ENCODE data around the gene STX16.

The STX16 gene

DNA sequence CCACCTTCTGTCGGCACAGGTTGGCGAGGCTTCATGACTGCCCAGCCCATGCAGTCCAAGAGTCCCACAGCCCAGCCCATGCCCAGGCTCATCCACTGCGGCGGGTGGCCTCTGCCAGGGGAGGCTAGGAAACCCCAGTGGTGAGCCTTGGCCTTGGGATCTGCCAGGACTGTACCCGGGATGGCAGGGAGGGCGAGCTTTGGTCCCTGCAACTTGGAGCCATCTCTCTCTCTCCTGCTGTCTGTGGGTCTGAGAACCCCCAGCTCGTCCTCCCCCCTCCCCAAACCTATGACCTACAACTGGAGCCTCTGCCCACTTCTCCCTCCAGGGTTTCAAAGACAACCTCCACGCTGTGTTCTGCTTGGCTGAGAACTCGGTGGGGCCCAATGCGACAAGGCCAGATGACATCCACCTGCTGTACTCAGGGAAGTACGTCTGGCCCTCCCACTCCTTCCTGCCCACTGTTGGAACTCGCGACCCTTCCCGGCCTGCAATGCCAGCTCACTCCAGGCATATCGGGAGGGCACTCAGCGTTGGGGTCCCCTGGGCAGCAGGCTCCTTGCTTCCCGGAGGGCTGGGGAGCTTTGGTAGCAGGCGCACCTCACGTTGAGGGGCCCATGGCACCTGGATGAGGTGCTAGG, 61.2 kb downstream of the STX16 start:
- no peak for FAIRE-seq
- no peak for DNase-seq (ENCODE audit: insufficient read length)
- TF ChIP-seq POLR2A (IDR thresholded peaks at IDR 0.05; ENCODE audit: low read depth, low read length) = no peak
- no peak for TF ChIP-seq TAF1 (IDR thresholded peaks at IDR 0.05; ENCODE audit: borderline replicate concordance, low read depth, low read length)

DNA sequence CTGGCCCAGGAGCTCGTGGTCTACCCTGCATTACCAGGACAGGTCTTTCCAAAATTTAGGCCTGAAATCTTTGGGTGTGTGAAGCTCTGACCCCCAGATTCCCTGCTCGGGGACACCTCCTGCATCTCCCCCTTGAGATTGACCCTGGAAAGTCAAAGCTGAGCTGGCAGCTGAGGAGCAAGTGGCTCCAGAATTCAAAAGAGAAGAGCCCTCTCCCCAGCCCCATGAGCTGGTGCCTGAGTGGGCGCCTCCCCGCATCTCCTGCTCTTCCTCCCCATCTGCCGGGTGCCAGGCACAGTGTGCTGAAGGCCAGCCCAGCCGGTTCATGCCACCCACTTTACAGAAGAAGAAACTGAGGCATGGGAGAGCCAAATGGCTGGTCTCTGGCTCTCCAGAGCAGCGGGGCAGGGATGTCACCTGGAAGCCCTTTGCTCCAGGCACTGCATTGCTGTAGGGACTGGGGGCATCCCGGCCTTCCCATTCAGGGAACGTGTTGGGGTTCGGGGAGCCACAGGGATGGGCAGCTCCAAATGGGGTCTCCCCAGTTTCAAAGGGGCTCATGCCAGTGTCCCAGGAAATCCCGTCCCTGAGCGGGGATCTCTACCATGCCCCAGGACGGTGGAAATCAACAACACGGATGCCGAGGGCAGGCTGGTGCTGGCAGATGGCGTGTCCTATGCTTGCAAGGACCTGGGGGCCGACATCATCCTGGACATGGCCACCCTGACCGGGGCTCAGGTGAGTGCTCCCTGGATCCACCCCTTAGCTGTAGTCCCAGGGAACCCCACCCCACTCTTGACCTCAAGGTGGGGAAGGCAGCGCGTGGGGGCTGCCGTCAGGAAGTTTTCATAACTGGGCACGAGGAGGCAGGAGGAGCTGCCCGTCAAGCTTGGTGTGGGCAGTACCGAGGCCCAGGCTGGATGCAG, 62.0 kb downstream of the STX16 start:
- TF ChIP-seq POLR2A (IDR thresholded peaks at IDR 0.05; ENCODE audit: low read depth, low read length) (no peak), POLR2AphosphoS5 (IDR thresholded peaks at IDR 0.05; ENCODE audit: low read depth, low read length) (no peak), TAF1 (IDR thresholded peaks at IDR 0.05; ENCODE audit: borderline replicate concordance, low read depth, low read length) (no peak)
- peak; percentile 11 for DNase-seq (ENCODE audit: insufficient read length)
- no peak for FAIRE-seq

GRCh38 chr20:58713801-58714339, 62.8 kb downstream of the STX16 start:
- DNase-seq (ENCODE audit: insufficient read length) = peak; percentile 7
- FAIRE-seq = no peak
- no peak for TF ChIP-seq POLR2A (IDR thresholded peaks at IDR 0.05; ENCODE audit: low read depth, low read length)
- no peak for TF ChIP-seq TAF1 (IDR thresholded peaks at IDR 0.05; ENCODE audit: borderline replicate concordance, low read depth, low read length)
- no peak for TF ChIP-seq POLR2AphosphoS5 (IDR thresholded peaks at IDR 0.05; ENCODE audit: low read depth, low read length)

DNA sequence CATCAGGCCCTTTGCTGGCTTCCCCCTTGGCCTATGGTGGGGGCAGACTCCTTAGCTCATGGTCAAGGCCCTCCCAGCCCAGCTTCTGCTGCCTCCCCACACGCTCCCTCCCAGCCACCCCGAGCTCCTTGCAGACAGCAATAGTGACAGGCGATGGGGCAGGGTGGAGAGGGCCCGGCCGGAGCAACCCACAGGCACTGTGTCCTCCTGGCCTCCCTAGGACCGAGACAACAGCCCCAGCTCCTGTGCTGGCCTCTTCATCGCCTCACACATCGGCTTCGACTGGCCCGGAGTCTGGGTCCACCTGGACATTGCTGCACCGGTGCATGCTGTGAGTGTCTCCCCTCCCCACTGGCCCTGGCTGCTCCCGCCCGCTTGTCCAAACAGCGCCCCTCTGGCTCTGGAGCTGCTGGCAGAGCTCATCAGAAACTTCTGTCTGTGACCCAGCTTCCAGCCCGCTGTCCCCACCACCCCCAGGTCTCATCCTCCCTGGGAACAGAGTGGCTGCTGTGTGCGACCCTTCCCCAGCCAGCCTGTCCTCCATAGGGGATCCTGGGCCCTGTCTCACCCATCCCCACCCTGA, 63.3 kb downstream of the STX16 start:
- peak; percentile 13 for DNase-seq (ENCODE audit: insufficient read length)
- no peak for FAIRE-seq
- TF ChIP-seq TAF1 (IDR thresholded peaks at IDR 0.05; ENCODE audit: borderline replicate concordance, low read depth, low read length) = no peak
- no peak for TF ChIP-seq POLR2AphosphoS5 (IDR thresholded peaks at IDR 0.05; ENCODE audit: low read depth, low read length)
- no peak for TF ChIP-seq POLR2A (IDR thresholded peaks at IDR 0.05; ENCODE audit: low read depth, low read length)

DNA sequence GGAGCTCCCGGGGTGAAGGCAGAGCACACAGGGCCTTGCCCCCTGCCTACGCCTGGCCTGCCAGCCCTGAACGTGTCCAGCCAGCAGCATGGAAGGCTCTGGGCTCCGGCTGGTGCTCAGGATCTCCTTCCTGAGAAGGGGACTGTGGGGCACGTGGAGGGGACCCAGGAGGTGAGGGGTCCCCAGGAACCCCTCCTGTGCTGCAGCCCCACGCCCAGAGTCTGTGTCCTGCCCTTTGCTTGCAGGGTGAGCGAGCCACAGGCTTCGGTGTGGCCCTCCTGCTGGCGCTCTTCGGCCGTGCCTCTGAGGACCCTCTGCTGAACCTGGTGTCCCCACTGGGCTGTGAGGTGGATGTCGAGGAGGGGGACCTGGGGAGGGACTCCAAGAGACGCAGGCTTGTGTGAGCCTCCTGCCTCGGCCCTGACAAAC, 63.9 kb downstream of the STX16 start:
- FAIRE-seq = no peak
- TF ChIP-seq POLR2A (IDR thresholded peaks at IDR 0.05; ENCODE audit: low read depth, low read length) (no peak), POLR2AphosphoS5 (IDR thresholded peaks at IDR 0.05; ENCODE audit: low read depth, low read length) (no peak), TAF1 (IDR thresholded peaks at IDR 0.05; ENCODE audit: borderline replicate concordance, low read depth, low read length) (no peak)
- peak; percentile 10 for DNase-seq (ENCODE audit: insufficient read length)

DNA sequence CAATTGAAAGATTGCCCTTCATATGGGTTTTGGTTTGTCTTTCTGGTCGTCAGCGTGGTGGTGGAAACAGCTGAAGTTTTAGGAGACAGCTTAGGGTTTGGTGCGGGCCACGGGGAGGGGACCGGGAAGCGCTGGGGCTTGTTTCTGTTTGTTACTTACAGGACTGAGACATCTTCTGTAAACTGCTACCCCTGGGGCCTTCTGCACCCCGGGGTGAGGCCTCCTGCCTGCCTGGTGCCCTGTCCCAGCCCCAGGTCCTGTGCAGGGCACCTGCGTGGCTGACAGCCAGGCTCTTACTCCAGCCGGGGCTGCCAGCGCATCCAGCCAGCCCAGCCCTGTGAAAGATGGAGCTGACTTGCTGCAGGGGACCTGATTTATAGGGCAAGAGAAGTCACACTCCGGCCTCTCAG, 64.3 kb downstream of the STX16 start:
- FAIRE-seq = no peak
- no peak for DNase-seq (ENCODE audit: insufficient read length)
- TF ChIP-seq POLR2A (IDR thresholded peaks at IDR 0.05; ENCODE audit: low read depth, low read length) (no peak), POLR2AphosphoS5 (IDR thresholded peaks at IDR 0.05; ENCODE audit: low read depth, low read length) (no peak), TAF1 (IDR thresholded peaks at IDR 0.05; ENCODE audit: borderline replicate concordance, low read depth, low read length) (no peak)

DNA sequence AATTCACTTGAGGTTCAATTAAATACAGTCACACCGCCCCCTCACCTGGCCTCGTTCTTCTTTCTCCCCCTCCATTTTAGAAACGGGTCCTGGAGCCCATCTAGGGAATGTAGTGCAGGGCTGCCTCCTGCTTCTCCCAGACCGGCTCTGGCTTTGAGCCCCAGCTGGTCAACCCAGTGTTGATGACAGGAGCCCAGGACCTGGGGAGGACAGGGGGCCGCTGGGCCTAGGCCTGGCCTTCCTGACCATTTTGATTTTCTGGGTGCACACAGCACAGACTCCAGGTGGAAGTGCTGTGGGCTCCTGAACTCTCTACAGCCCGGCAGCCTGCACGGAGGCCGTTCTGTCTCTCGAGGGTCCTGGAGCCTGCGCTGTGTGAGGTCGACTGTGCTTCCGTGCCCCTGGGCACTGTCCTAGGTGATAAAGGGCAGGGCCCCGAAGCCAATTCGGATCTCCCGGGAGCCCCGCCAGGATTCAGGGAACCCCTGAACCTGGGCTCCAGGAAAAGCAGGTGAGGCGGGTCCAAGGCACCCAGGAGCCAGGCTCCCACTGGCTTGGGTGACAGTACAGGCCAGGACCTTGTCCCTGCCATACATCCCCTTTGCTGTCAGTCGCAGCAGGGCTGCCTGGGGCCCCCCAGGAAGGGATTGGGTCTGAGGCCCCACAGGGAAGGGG, 64.9 kb downstream of the STX16 start:
- DNase-seq (ENCODE audit: insufficient read length) = no peak
- no peak for FAIRE-seq
- TF ChIP-seq TAF1 (IDR thresholded peaks at IDR 0.05; ENCODE audit: borderline replicate concordance, low read depth, low read length) = no peak
- TF ChIP-seq POLR2AphosphoS5 (IDR thresholded peaks at IDR 0.05; ENCODE audit: low read depth, low read length) = no peak
- no peak for TF ChIP-seq POLR2A (IDR thresholded peaks at IDR 0.05; ENCODE audit: low read depth, low read length)

GRCh38 chr20:58716476-58717277, 65.6 kb downstream of the STX16 start:
- no peak for FAIRE-seq
- DNase-seq (ENCODE audit: insufficient read length) = peak; percentile 4
- TF ChIP-seq TAF1 (IDR thresholded peaks at IDR 0.05; ENCODE audit: borderline replicate concordance, low read depth, low read length) = no peak
- no peak for TF ChIP-seq POLR2A (IDR thresholded peaks at IDR 0.05; ENCODE audit: low read depth, low read length)
- TF ChIP-seq POLR2AphosphoS5 (IDR thresholded peaks at IDR 0.05; ENCODE audit: low read depth, low read length) = no peak

- no peak for FAIRE-seq
These were observed 66.4 kb downstream of the STX16 start for GRCh38 chr20:58717278-58718091.

More at GRCh38 chr20:58717278-58718091, 66.4 kb downstream of the STX16 start:
- TF ChIP-seq TAF1 (IDR thresholded peaks at IDR 0.05; ENCODE audit: borderline replicate concordance, low read depth, low read length) (no peak), POLR2AphosphoS5 (IDR thresholded peaks at IDR 0.05; ENCODE audit: low read depth, low read length) (no peak), POLR2A (IDR thresholded peaks at IDR 0.05; ENCODE audit: low read depth, low read length) (no peak)
- no peak for DNase-seq (ENCODE audit: insufficient read length)

Data from GM12892 (cell line).